Neuronal stem cell (in vitro differentiated cells): ENCODE measurements around the gene TBXAS1.
"Not testable (repeated sequence)": the region's sequence is repeated elsewhere in the genome, so short reads cannot be mapped to it uniquely, and the experiment has no call there.

Experiments used
- DNase-seq: peaks from one replicate; pipeline ENCODE4 v3.0.0-alpha.2; 2013; ENCODE audit warnings: low spot score
- H2AFZ ChIP-seq: one replicate; pipeline ENCODE4 v1.6.1; 2013; ENCODE audit warnings: mild to moderate bottlenecking, low read length, inconsistent platforms
- H2AK5ac ChIP-seq: 2 replicates; pipeline ENCODE4 v1.6.1; 2013; ENCODE audit warnings: low read depth, mild to moderate bottlenecking, inconsistent platforms, low read length, moderate library complexity, mixed read lengths
- H2BK120ac ChIP-seq: 2 replicates; pipeline ENCODE4 v1.6.1; 2013; ENCODE audit warnings: low read depth, mild to moderate bottlenecking, inconsistent platforms, low read length, moderate library complexity, mixed read lengths
- H2BK12ac ChIP-seq: one replicate; pipeline ENCODE4 v1.6.1; 2013; ENCODE audit warnings: low read length, inconsistent platforms
- H2BK15ac ChIP-seq: 2 replicates; pipeline ENCODE4 v1.6.1; 2013; ENCODE audit warnings: mild to moderate bottlenecking, low read length, inconsistent platforms, mixed read lengths
- H2BK5ac ChIP-seq: one replicate; pipeline ENCODE4 v1.6.1; 2013; ENCODE audit warnings: inconsistent platforms, mild to moderate bottlenecking, low read length, moderate library complexity
- H3K14ac ChIP-seq: one replicate; pipeline ENCODE4 v1.6.1; 2013; ENCODE audit warnings: low read length, inconsistent platforms
- H3K18ac ChIP-seq: 2 replicates; pipeline ENCODE4 v1.6.1; 2013; ENCODE audit warnings: low read length, inconsistent platforms
- H3K23ac ChIP-seq: 2 replicates; pipeline ENCODE4 v1.6.1; 2013; ENCODE audit warnings: low read depth, mild to moderate bottlenecking, mixed read lengths, low read length, inconsistent platforms; ENCODE audit not compliant: poor library complexity
- H3K27ac ChIP-seq: replicated peaks from 3 replicates; pipeline ENCODE4 v1.5.1; 2013; ENCODE audit warnings: low read length, inconsistent platforms
- H3K27me3 ChIP-seq, 3 experiments: 2 replicates each; pipeline ENCODE4 v1.6.1; 2013; ENCODE audit warnings: low read length in 3 of 3, mild to moderate bottlenecking in 2 of 3, inconsistent platforms in 1 of 3, low read depth in 1 of 3, mixed read lengths in 1 of 3, moderate library complexity in 1 of 3; ENCODE audit not compliant: control insufficient read depth in 3 of 3, insufficient read depth in 3 of 3
- H3K36me3 ChIP-seq, 2 donors: replicated peaks in 1 of 2; 2 replicates each; pipeline ENCODE4 v1.6.1; 2013; ENCODE audit warnings: low read length in 2 of 2; ENCODE audit not compliant: control insufficient read depth in 2 of 2, insufficient read depth in 2 of 2
- H3K4ac ChIP-seq: 2 replicates; pipeline ENCODE4 v1.6.1; 2013; ENCODE audit warnings: inconsistent platforms, mild to moderate bottlenecking, low read length, moderate library complexity
- H3K4me1 ChIP-seq, 2 donors: 1 replicate in 1 of 2; 2 replicates in 1 of 2; pipeline ENCODE4 v1.6.1; 2013; ENCODE audit warnings: low read length in 2 of 2, low read depth in 1 of 2; ENCODE audit not compliant: control insufficient read depth in 2 of 2, insufficient read depth in 1 of 2
- H3K4me2 ChIP-seq: one replicate; pipeline ENCODE4 v1.6.1; 2013; ENCODE audit warnings: mild to moderate bottlenecking, low read length, inconsistent platforms; ENCODE audit not compliant: insufficient read depth, poor library complexity, severe bottlenecking
- H3K4me3 ChIP-seq, 2 donors: 2 replicates each; pipeline ENCODE4 v1.5.1; 2013; ENCODE audit warnings: low read length in 2 of 2, mild to moderate bottlenecking in 2 of 2, inconsistent platforms in 1 of 2, moderate library complexity in 1 of 2
- H3K79me1 ChIP-seq: one replicate; pipeline ENCODE4 v1.6.1; 2013; ENCODE audit warnings: low read depth, mild to moderate bottlenecking, inconsistent platforms, low read length, moderate library complexity
- H3K9ac ChIP-seq: one replicate; pipeline ENCODE4 v1.6.1; 2013; ENCODE audit warnings: mild to moderate bottlenecking, low read depth, low read length, inconsistent platforms; ENCODE audit not compliant: poor library complexity
- H3K9me3 ChIP-seq, 2 donors: replicated peaks in 1 of 2; 2 replicates each; pipeline versions ENCODE3 to v1.6.1; 2013; ENCODE audit warnings: low read length in 2 of 2, mild to moderate bottlenecking in 2 of 2, inconsistent platforms in 1 of 2, low read depth in 1 of 2, mixed read lengths in 1 of 2, moderate library complexity in 1 of 2; ENCODE audit not compliant: control insufficient read depth in 2 of 2, insufficient read depth in 1 of 2
- H4K8ac ChIP-seq: one replicate; pipeline ENCODE4 v1.6.1; 2013; ENCODE audit warnings: low read depth, mild to moderate bottlenecking, inconsistent platforms, low read length, moderate library complexity
- H4K91ac ChIP-seq: one replicate; pipeline ENCODE4 v1.6.1; 2013; ENCODE audit warnings: low read length, low read depth, mild to moderate bottlenecking, inconsistent platforms; ENCODE audit not compliant: poor library complexity
- WGBS, 2 donors: extraction: QIAGEN DNeasy Blood & Tissue Kit; methylation state at CpG; one replicate each; pipeline ENCODE4 v1.1.7; 2013; ENCODE audit warnings: missing lambda C conversion rate in 2 of 2, mixed read lengths in 1 of 2; ENCODE audit not compliant: insufficient read length in 2 of 2, insufficient replicate concordance in 1 of 2; ENCODE audit errors: extremely low coverage in 2 of 2; 5-methylcytosine and 5-hydroxymethylcytosine counted together

The TBXAS1 gene

DNA sequence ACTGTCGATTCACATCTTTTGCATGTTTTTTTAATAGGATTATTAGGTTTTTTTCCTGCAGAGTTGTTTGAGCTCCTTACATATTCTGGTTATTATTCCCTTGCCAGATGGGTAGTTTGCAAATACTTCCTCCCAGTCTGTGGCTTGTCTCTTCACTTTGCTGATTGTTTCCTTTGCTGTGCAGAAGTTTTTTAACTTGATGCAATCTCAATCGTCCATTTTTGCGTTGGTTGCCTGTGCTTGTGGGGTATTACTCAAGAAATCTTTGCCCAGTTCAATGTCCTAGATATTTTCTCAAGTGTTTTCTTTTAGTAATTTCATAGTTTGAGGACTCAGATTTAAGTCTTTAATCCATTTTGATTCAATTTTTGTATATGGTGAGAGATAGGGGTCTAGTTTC is 95.4 kb downstream of the TBXAS1 start:
- Histone ChIP-seq H4K8ac (no peak overlapping the region), H3K18ac (no peak overlapping the region), H3K4me3 (no peak overlapping the region), H2BK120ac (no peak overlapping the region), H3K79me1 (no peaks in the 10 kb centered on the region), H2BK5ac (no peak overlapping the region), H2BK15ac (no peak overlapping the region), H3K9me3 (no peaks in the 10 kb centered on the region), H3K4me2 (no peak overlapping the region), H3K4me1 (no peaks in the 10 kb centered on the region), H3K23ac (no peak overlapping the region), H2AFZ (no peak overlapping the region), H2AK5ac (no peak overlapping the region), H2BK12ac (no peak overlapping the region), H3K14ac (no peak overlapping the region), H3K36me3 (no peaks in the 10 kb centered on the region), H3K9ac (no peak overlapping the region), H3K4ac (no peak overlapping the region), H4K91ac (no peak overlapping the region), H3K27ac (no peak overlapping the region), H3K27me3 (no peaks in the 10 kb centered on the region)
- no peak for DNase-seq
- no CpG with 5 or more reads among the region's 3 CpGs for WGBS, 2 donors

DNA sequence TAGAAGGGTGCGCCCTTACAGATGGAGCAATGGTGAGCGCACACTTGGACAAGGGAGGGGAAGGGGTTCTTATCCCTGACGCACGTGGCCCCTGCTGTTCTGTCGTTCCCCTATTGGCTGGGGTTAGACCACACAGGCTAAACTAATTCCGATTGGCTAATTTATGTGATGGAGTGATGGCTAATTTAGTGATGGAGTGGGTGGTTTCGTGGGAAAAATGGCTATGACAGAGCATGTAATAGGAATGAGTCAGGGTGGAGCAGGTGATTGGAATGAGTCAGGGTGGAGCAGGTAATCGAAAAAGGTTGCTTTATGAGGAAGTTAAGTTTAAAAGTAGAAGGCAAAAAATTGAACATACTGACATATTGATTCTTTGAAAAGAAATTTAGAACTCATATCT is 100.2 kb downstream of the TBXAS1 start:
- 100% methylated on average over 1 of the region's 8 CpGs; no CpG with 5 or more reads in 1 of the 2 donors for WGBS, 2 donors
- not testable (repeated sequence) for H3K4ac ChIP-seq, H2AK5ac ChIP-seq, DNase-seq, H2AFZ ChIP-seq, H3K14ac ChIP-seq, H3K4me1 ChIP-seq, H3K79me1 ChIP-seq, H3K9ac ChIP-seq, H2BK15ac ChIP-seq, H3K9me3 ChIP-seq, H3K27ac ChIP-seq, H4K8ac ChIP-seq, H2BK120ac ChIP-seq, H3K23ac ChIP-seq, H2BK5ac ChIP-seq, H3K36me3 ChIP-seq, H2BK12ac ChIP-seq, H3K4me3 ChIP-seq, H3K27me3 ChIP-seq, H4K91ac ChIP-seq, H3K18ac ChIP-seq, H3K4me2 ChIP-seq

DNA sequence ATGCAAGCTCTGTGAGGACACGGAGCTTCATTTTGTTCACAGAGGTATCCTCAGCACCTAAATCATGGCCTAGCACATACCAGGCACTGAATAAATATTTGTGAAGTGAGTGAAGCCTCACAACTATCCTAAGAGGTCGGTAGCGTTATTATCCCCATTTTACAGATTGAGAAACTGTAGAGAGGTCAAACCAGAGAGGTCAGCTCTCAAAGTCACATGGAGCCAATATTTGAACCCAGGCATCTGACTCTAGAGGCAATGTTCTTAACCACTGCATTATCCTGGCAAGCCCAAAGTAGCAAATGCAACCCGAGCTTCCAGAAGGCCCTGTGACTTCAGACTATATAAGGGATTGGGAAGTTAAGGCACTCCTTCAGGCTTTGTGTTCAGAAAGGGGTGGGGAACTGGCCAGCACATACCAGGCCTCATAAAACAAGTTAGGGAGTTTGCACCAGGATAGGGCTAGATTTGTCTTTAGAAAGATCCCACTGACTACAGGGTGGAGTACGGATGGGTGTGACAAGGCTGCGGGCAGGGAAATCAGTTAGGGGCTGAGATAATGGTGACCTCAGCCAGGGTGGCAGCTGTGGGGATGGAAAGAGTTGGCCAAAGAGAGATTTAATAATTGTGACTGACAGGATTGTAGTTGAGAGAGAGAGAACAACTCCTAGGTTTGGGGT is 101.4 kb downstream of the TBXAS1 start:
- no peak overlapping the region for H3K9ac ChIP-seq
- no peaks in the 10 kb centered on the region for H3K9me3 ChIP-seq
- no peak overlapping the region for H2AK5ac ChIP-seq
- no peaks in the 10 kb centered on the region for H3K4me1 ChIP-seq
- H3K18ac ChIP-seq: no peak overlapping the region
- H2BK120ac ChIP-seq: no peak overlapping the region
- no peak for DNase-seq
- H4K91ac ChIP-seq: no peak overlapping the region
- peaks cover 0 to under 1% (median 0%) of the 10 kb centered on the region in 3 experiments for H3K27me3 ChIP-seq
- H2BK12ac ChIP-seq: no peak overlapping the region
- no peak overlapping the region for H3K23ac ChIP-seq
- no CpG with 5 or more reads among the region's 6 CpGs for WGBS, 2 donors
- H3K79me1 ChIP-seq: no peaks in the 10 kb centered on the region
- no peaks in the 10 kb centered on the region for H3K36me3 ChIP-seq
- H3K4me2 ChIP-seq: no peak overlapping the region
- H2BK15ac ChIP-seq: no peak overlapping the region
- no peak overlapping the region for H3K4ac ChIP-seq
- H2BK5ac ChIP-seq: no peak overlapping the region
- no peak overlapping the region for H3K14ac ChIP-seq
- no peak overlapping the region for H2AFZ ChIP-seq
- H3K4me3 ChIP-seq: no peak overlapping the region
- no peak overlapping the region for H4K8ac ChIP-seq
- no peak overlapping the region for H3K27ac ChIP-seq

DNA sequence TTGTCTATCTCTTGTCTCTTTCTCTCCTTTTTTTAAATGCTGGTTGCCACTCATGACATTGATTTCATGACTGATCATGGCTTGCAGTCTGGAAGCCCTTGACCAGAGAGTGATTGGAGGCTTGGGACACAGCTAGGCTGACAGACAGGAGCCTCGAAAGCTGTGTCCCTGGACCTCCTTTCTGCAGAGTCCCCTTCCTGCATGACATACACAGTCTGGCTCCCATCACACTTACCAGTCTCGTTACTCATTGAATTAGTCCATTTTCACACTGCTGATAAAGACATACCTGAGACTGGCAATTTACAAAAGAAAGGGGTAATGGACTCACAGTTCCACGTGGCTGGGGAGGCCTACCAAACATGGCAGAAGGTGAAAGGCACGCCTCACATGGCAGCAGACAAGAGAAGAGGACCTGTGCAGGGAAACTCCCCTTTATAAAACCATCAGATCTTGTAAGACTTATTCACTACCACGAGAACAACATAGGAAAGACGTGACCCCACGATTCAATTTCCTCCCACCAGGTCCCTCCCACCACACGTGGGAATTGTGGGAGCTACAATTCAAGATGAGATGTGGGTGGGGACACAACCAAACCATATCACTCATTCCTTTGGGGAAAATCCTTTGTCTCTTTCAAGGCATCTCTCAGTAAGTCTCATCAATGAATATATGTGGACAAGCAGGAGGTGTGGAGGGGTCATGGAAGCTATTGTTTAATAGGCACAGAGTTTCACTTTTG is 102.3 kb downstream of the TBXAS1 start:
- no peak overlapping the region for H4K8ac ChIP-seq
- WGBS, 2 donors: no CpG with 5 or more reads among the region's 8 CpGs
- H3K36me3 ChIP-seq: no peaks in the 10 kb centered on the region
- no peak overlapping the region for H3K18ac ChIP-seq
- no peak overlapping the region for H2BK5ac ChIP-seq
- no peak overlapping the region for H2AFZ ChIP-seq
- H3K27me3 ChIP-seq: peaks cover 0 to 8% (median 0%) of the 10 kb centered on the region in 3 experiments
- H3K4ac ChIP-seq: no peak overlapping the region
- H2BK15ac ChIP-seq: no peak overlapping the region
- H2BK12ac ChIP-seq: no peak overlapping the region
- H3K9ac ChIP-seq: no peak overlapping the region
- H3K14ac ChIP-seq: no peak overlapping the region
- H3K79me1 ChIP-seq: no peaks in the 10 kb centered on the region
- H4K91ac ChIP-seq: no peak overlapping the region
- no peaks in the 10 kb centered on the region for H3K4me1 ChIP-seq
- H3K23ac ChIP-seq: no peak overlapping the region
- no peaks in the 10 kb centered on the region for H3K9me3 ChIP-seq
- no peak overlapping the region for H3K4me2 ChIP-seq
- no peak overlapping the region for H2AK5ac ChIP-seq
- no peak overlapping the region for H3K27ac ChIP-seq
- H2BK120ac ChIP-seq: no peak overlapping the region
- DNase-seq: no peak
- no peak overlapping the region for H3K4me3 ChIP-seq
